SK-N-SH treated with all-trans-retinoic acid at 6 μM for 48 hours (cell line): ENCODE measurements around the gene KCP.

Experiments used
- ATAC-seq: fragments of 200-7000 bp; cut with Tn5 transposase; 3 replicates; pipeline ENCODE4 v1.9.1; 2020; ENCODE audit warnings: mild to moderate bottlenecking, moderate library complexity
- ARNTL ChIP-seq: fragments of 450-650 bp; formaldehyde crosslinking; IDR thresholded peaks from 2 replicates; pipeline ENCODE4 v1.5.0; 2020; ENCODE audit warnings: low read depth, mild to moderate bottlenecking, moderate library complexity, borderline replicate concordance
- BACH2 ChIP-seq: fragments of 250-450 bp; sonication (Bioruptor Pico); IDR thresholded peaks from 2 replicates; pipeline ENCODE4 v1.9.0; 2021; ENCODE audit warnings: mild to moderate bottlenecking, borderline replicate concordance
- CREB5 ChIP-seq: fragments of 250-450 bp; sonication (Bioruptor Pico); IDR thresholded peaks from 2 replicates; pipeline ENCODE4 v1.5.1; 2020; ENCODE audit warnings: low read depth, mild to moderate bottlenecking, moderate library complexity
- CSDC2 ChIP-seq: fragments of 250-450 bp; sonication (Bioruptor Pico); IDR thresholded peaks from 2 replicates; pipeline ENCODE4 v1.5.0; 2020; ENCODE audit warnings: mild to moderate bottlenecking, moderate library complexity
- CSRNP3 ChIP-seq: fragments of 250-450 bp; sonication (Bioruptor Pico); IDR thresholded peaks from 2 replicates; pipeline ENCODE4 v1.5.1; 2021; ENCODE audit warnings: mild to moderate bottlenecking, moderate library complexity
- ESRRG ChIP-seq: fragments of 250-450 bp; sonication (Bioruptor Pico); IDR thresholded peaks from 2 replicates; pipeline ENCODE4 v1.6.1; 2021; ENCODE audit warnings: mild to moderate bottlenecking
- ISL1 ChIP-seq: fragments of 250-450 bp; sonication (Bioruptor Pico); IDR thresholded peaks from 2 replicates; pipeline ENCODE4 v2.1.2; 2022; ENCODE audit warnings: mild to moderate bottlenecking, moderate library complexity
- PATZ1 ChIP-seq: fragments of 250-450 bp; sonication (Bioruptor Pico); IDR thresholded peaks from 2 replicates; pipeline ENCODE4 v1.8.0; 2020; ENCODE audit warnings: mild to moderate bottlenecking, moderate library complexity, borderline replicate concordance
- POU6F1 ChIP-seq: fragments of 250-450 bp; sonication (Bioruptor Pico); IDR thresholded peaks from 2 replicates; pipeline ENCODE4 v1.8.0; 2021; ENCODE audit warnings: low read depth, mild to moderate bottlenecking, moderate library complexity, borderline replicate concordance
- PPARA ChIP-seq: fragments of 250-450 bp; sonication (Bioruptor Pico); IDR thresholded peaks from 2 replicates; pipeline ENCODE4 v1.5.0; 2020; ENCODE audit warnings: mild to moderate bottlenecking, borderline replicate concordance
- SNAI2 ChIP-seq: fragments of 250-450 bp; sonication (Bioruptor Pico); IDR thresholded peaks from 2 replicates; pipeline ENCODE4 v1.5.0; 2020; ENCODE audit warnings: mild to moderate bottlenecking, moderate library complexity
- TCF4 ChIP-seq: fragments of 250-450 bp; sonication (Bioruptor Pico); IDR thresholded peaks from 2 replicates; pipeline ENCODE4 v1.8.0; 2021; ENCODE audit warnings: mild to moderate bottlenecking, moderate library complexity, borderline replicate concordance
- TOX ChIP-seq: fragments of 250-450 bp; sonication (Bioruptor Pico); IDR thresholded peaks from 2 replicates; pipeline ENCODE4 v1.8.0; 2021; ENCODE audit warnings: mild to moderate bottlenecking, moderate library complexity, borderline replicate concordance
- TSHZ2 ChIP-seq: fragments of 250-450 bp; sonication (Bioruptor Pico); IDR thresholded peaks from 2 replicates; pipeline ENCODE4 v1.5.0; 2020; ENCODE audit warnings: mild to moderate bottlenecking, moderate library complexity
- ZC3H10 ChIP-seq: fragments of 250-450 bp; sonication (Bioruptor Pico); IDR thresholded peaks from 2 replicates; pipeline ENCODE4 v1.5.1; 2021; ENCODE audit warnings: mild to moderate bottlenecking, moderate library complexity
- ZFP3 ChIP-seq: fragments of 250-450 bp; sonication (Bioruptor Pico); IDR thresholded peaks from 2 replicates; pipeline ENCODE4 v1.5.0; 2020; ENCODE audit warnings: mild to moderate bottlenecking, moderate library complexity
- ZFP30 ChIP-seq: fragments of 450-650 bp; formaldehyde crosslinking; IDR thresholded peaks from 2 replicates; pipeline ENCODE4 v1.5.0; 2022; ENCODE audit warnings: mild to moderate bottlenecking, moderate library complexity
- ZNF565 ChIP-seq: fragments of 450-650 bp; formaldehyde crosslinking; conservative IDR thresholded peaks from 2 replicates; pipeline ENCODE4 v1.5.0; 2020; ENCODE audit warnings: low read depth, mild to moderate bottlenecking, moderate library complexity
- ZNF70 ChIP-seq: fragments of 450-650 bp; formaldehyde crosslinking; IDR thresholded peaks from 2 replicates; pipeline ENCODE4 v1.5.0; 2020; ENCODE audit warnings: mild to moderate bottlenecking, moderate library complexity
- ZNF8 ChIP-seq: fragments of 450-650 bp; formaldehyde crosslinking; IDR thresholded peaks from 2 replicates; pipeline ENCODE4 v1.5.0; 2020; ENCODE audit warnings: mild to moderate bottlenecking, moderate library complexity

KCP gene

GRCh38 chr7:128893251-128894100, 17.0 kb downstream of the KCP start:
- TF ChIP-seq ZFP30 (CRISPR knock-in tag) (no peak), BACH2 (CRISPR knock-in tag) (no peak), TSHZ2 (CRISPR knock-in tag) (no peak), PPARA (CRISPR knock-in tag) (no peak), POU6F1 (CRISPR knock-in tag) (no peak), TOX (no peak), ZNF8 (CRISPR knock-in tag) (no peak), ZNF70 (CRISPR knock-in tag) (no peak), ESRRG (no peak), TCF4 (CRISPR knock-in tag) (no peak), ISL1 (CRISPR knock-in tag) (no peak), CSDC2 (CRISPR knock-in tag) (no peak), CSRNP3 (CRISPR knock-in tag) (no peak), ARNTL (CRISPR knock-in tag) (no peak), ZC3H10 (CRISPR knock-in tag) (no peak)
- TF ChIP-seq, all 23 proteins: peak for 0
- no peak for ATAC-seq

- no peak for ATAC-seq
Measured at GRCh38 chr7:128892521-128893250, 17.8 kb downstream of the KCP start.

More at GRCh38 chr7:128892521-128893250, 17.8 kb downstream of the KCP start:
- TF ChIP-seq PATZ1: no peak
- TF ChIP-seq CSDC2 (CRISPR knock-in tag): no peak
- no peak for TF ChIP-seq ZFP30 (CRISPR knock-in tag)
- TF ChIP-seq SNAI2 (CRISPR knock-in tag): no peak
- no peak for TF ChIP-seq TCF4 (CRISPR knock-in tag)
- TF ChIP-seq POU6F1 (CRISPR knock-in tag): no peak
- no peak for TF ChIP-seq TOX
- no peak for TF ChIP-seq ZFP3 (CRISPR knock-in tag)
- no peak for TF ChIP-seq CREB5 (CRISPR knock-in tag)
- TF ChIP-seq ZNF8 (CRISPR knock-in tag): no peak
- no peak for TF ChIP-seq BACH2 (CRISPR knock-in tag)
- no peak for TF ChIP-seq TSHZ2 (CRISPR knock-in tag)
- TF ChIP-seq CSRNP3 (CRISPR knock-in tag): no peak
- no peak for TF ChIP-seq ZNF70 (CRISPR knock-in tag)
- no peak for TF ChIP-seq ZNF565
